ENCODE data around the gene CLDN5. TPM values are rescaled to one million over a fixed set of nuclear protein-coding genes. Genes with fewer than 3 reads are reported as not detected.

Gene CLDN5
- total RNA-seq, 4 donors from 2014 or later = 40.4 to 108 (median 89.6) TPM

DNA sequence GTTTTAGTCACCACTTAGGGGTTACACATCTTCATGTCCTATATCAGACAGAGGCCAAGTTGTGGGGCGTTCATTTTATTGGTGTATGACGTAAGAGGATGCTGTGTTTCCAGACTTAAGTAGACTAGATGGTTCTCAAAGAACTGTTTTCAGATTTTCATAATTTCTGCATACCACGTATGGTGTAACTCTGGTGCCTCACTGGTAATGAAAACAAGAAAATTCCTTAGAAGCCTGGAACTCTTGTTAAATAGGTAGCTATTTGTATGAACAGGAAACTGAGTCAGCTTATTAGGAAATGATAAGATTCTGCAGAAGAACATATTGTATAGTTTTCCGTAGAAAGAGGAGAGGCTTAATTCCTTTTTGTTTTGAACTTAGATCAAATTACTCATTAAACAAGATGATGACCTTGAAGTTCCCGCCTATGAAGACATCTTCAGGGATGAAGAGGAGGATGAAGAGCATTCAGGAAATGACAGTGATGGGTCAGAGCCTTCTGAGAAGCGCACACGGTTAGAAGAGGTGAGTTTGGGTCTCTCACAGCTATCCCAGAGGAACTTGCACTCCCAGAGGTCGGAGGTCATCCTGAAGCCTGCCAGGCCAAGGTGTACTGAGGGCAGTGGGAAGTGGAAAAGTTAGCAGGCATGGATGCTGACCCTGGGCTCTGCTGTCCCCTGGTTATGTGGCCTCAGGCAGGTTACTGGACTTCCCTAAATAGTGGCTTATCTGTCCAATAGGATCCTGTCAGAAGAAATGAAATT is 40.5 kb downstream of the CLDN5 start:
- Histone ChIP-seq H3K27ac (no peak overlapping the region), H3K4me3 (no peak overlapping the region), H3K4me1 (peaks cover 5 to 6% of the 10 kb centered on the region in 2 donors), H3K27me3 (no peaks in the 10 kb centered on the region), H3K36me3 (no peaks in the 10 kb centered on the region), H3K9me3 (no peaks in the 10 kb centered on the region)
- ATAC-seq (no peak), DNase-seq (no peak)
- intact Hi-C loops (cut with DNase I; ENCODE audit: low total_unique reads) = no loop called here
- no peak for TF ChIP-seq POLR2A (IDR thresholded peaks at IDR 0.05)
- TF ChIP-seq, protein P1, sequence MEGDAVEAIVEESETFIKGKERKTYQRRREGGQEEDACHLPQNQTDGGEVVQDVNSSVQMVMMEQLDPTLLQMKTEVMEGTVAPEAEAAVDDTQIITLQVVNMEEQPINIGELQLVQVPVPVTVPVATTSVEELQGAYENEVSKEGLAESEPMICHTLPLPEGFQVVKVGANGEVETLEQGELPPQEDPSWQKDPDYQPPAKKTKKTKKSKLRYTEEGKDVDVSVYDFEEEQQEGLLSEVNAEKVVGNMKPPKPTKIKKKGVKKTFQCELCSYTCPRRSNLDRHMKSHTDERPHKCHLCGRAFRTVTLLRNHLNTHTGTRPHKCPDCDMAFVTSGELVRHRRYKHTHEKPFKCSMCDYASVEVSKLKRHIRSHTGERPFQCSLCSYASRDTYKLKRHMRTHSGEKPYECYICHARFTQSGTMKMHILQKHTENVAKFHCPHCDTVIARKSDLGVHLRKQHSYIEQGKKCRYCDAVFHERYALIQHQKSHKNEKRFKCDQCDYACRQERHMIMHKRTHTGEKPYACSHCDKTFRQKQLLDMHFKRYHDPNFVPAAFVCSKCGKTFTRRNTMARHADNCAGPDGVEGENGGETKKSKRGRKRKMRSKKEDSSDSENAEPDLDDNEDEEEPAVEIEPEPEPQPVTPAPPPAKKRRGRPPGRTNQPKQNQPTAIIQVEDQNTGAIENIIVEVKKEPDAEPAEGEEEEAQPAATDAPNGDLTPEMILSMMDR (IDR thresholded peaks at IDR 0.05 in 4 of 5, conservative IDR thresholded peaks at IDR 0.05 in 1 of 5) = no peak
- in situ Hi-C loops (cut with MboI; ENCODE audit: low sequenced_read_pairs in 4 of 4) = loop anchor here in 1 of 4 donors (10.0 kb wide), 1 partner anchor 141 kb away; no protein-coding TSS in a partner anchor

DNA sequence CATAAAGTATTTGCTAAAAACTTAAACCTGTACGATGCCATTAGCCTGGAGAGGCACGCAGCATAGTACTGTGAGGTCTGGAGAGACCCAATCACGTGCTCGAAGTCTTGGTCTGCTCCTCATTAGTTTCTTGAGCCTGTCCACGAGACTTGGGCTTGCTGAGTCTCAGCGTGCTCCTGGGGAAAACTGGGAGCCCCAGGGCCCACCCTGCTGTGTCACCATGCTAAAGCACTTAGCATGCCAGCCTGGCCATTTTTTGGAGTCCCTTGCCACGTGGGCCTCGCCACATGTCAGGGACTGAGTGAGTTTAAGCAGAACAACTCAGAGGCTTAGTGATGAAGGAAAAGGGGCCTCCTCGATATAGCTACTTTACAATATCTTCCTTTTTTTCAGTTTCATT is 41.9 kb downstream of the CLDN5 start:
- intact Hi-C loops (cut with DNase I; ENCODE audit: low total_unique reads) = no loop called here
- no peaks in the 10 kb centered on the region for H3K36me3 ChIP-seq
- ATAC-seq (no peak), DNase-seq (no peak)
- H3K4me3 ChIP-seq = no peak overlapping the region
- in situ Hi-C loops (cut with MboI; ENCODE audit: low sequenced_read_pairs in 4 of 4) = loop anchor here in 1 of 4 donors (10.0 kb wide), 1 partner anchor 143 kb away; no protein-coding TSS in a partner anchor
- H3K4me1 ChIP-seq = peaks cover 13% of the 10 kb centered on the region in 2 donors
- no peak overlapping the region for H3K27ac ChIP-seq
- TF ChIP-seq POLR2A (IDR thresholded peaks at IDR 0.05) = no peak
- TF ChIP-seq, protein P1 (IDR thresholded peaks at IDR 0.05 in 4 of 5, conservative IDR thresholded peaks at IDR 0.05 in 1 of 5) = no peak
- H3K27me3 ChIP-seq = no peaks in the 10 kb centered on the region
- no peaks in the 10 kb centered on the region for H3K9me3 ChIP-seq

DNA sequence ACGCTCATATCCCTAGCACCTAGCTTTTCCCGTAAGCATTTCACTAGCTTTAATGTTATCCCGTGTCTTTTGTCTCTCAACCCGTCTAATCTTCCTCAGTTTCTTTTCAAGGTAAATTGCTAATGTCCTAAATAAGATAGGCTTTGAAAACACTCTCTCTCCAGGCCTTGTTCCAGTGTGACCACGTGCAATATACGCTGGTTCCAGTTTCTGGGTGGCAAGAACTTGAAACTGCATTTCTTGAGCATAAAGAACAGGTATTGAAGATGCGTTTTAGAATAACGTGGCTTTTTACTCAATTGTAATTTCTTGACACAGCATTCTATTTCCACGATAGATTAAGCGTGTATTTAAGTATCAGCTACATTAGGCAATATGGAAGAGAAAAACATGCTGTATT is 43.4 kb downstream of the CLDN5 start:
- ATAC-seq (no peak), DNase-seq (no peak)
- Histone ChIP-seq H3K27me3 (no peaks in the 10 kb centered on the region), H3K36me3 (no peaks in the 10 kb centered on the region), H3K27ac (no peak overlapping the region), H3K4me3 (no peak overlapping the region), H3K4me1 (peaks cover 26 to 28% of the 10 kb centered on the region in 2 donors), H3K9me3 (no peaks in the 10 kb centered on the region)
- in situ Hi-C loops (cut with MboI; ENCODE audit: low sequenced_read_pairs in 4 of 4) = loop anchor here in 1 of 4 donors (10.0 kb wide), 1 partner anchor 144 kb away; no protein-coding TSS in a partner anchor
- TF ChIP-seq POLR2A (IDR thresholded peaks at IDR 0.05) = no peak
- TF ChIP-seq, protein P1 (IDR thresholded peaks at IDR 0.05 in 4 of 5, conservative IDR thresholded peaks at IDR 0.05 in 1 of 5) = no peak
- intact Hi-C loops (cut with DNase I; ENCODE audit: low total_unique reads) = no loop called here

DNA sequence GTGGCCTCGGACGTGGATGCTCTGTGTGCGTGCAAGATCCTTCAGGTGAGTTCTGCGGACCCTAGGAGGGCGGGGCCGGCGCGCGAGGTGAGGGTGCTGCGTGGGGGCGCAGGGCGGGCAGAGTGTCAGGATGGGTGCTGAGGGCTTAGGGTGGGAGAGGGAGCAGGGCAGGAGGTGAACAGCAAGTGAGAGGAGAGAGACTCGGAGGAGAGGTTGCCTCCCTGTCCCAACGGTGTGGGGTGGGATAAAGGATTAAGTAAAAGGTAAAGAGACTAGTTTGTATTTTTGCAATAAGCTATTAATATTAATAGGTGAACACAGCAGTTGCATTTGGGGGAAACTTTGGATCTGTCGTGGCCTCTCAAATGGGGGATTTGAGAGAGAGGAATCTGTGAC is 44.0 kb downstream of the CLDN5 start:
- TF ChIP-seq, protein P1 (IDR thresholded peaks at IDR 0.05 in 4 of 5, conservative IDR thresholded peaks at IDR 0.05 in 1 of 5) = no peak
- intact Hi-C loops (cut with DNase I; ENCODE audit: low total_unique reads) (no loop called here), in situ Hi-C loops (cut with MboI; ENCODE audit: low sequenced_read_pairs in 4 of 4) (loop anchor here in 1 of 4 donors (10.0 kb wide), 1 partner anchor 145 kb away; no protein-coding TSS in a partner anchor)
- DNase-seq = no peak
- Histone ChIP-seq H3K4me1 (peaks cover 32 to 33% of the 10 kb centered on the region in 2 donors), H3K36me3 (peaks cover 0 to 4% of the 10 kb centered on the region in 2 donors), H3K27me3 (no peaks in the 10 kb centered on the region), H3K9me3 (no peaks in the 10 kb centered on the region), H3K4me3 (peak overlapping the region; percentile 63 to 78 (median 68)), H3K27ac (no peak overlapping the region)
- ATAC-seq = no peak
